Common myeloid progenitor, CD34-positive (primary cell): ENCODE data around the gene MTURN.

Experiments
- CTCF ChIA-PET: fragments of 350-600 bp; sonication (Branson Sonifier 250); formaldehyde crosslinking; loops from one replicate; lab custom pipeline; 2021; ENCODE audit warnings: antibody characterized with exemption; lab: Charles Lee
- POLR2A ChIA-PET: fragments of 350-600 bp; sonication (Branson Sonifier 250); formaldehyde crosslinking; loops from one replicate; lab custom pipeline; 2021; ENCODE audit warnings: antibody characterized with exemption; lab: Charles Lee
- DNase-seq, 3 donors: peaks; one replicate each; pipeline versions ENCODE4 v3.0.0 to v3.0.0-alpha.2; 2013
- H3K27ac ChIP-seq, 2 experiments: 1 replicate in 1 of 2; 2 replicates in 1 of 2; pipeline ENCODE4 v1.7.0; 2013; ENCODE audit warnings: inconsistent platforms in 2 of 2, low read length in 2 of 2, mild to moderate bottlenecking in 2 of 2, low read depth in 1 of 2, moderate library complexity in 1 of 2; ENCODE audit not compliant: severe bottlenecking in 2 of 2, insufficient read depth in 1 of 2, poor library complexity in 1 of 2
- H3K27me3 ChIP-seq, 5 experiments: replicated peaks in 2 of 5; 1 replicate in 3 of 5; 2 replicates in 2 of 5; pipeline versions ENCODE4 v1.6.1 to v1.7.0; 2013; ENCODE audit warnings: low read length in 4 of 5, mild to moderate bottlenecking in 2 of 5, moderate library complexity in 2 of 5, inconsistent platforms in 1 of 5; ENCODE audit not compliant: insufficient read depth in 5 of 5, control insufficient read depth in 4 of 5
- H3K36me3 ChIP-seq, 4 experiments: 1 replicate in 2 of 4; 2 replicates in 2 of 4; pipeline versions ENCODE4 v1.6.1 to v1.7.0; 2013; ENCODE audit warnings: low read length in 3 of 4, control low read depth in 1 of 4, mild to moderate bottlenecking in 1 of 4; ENCODE audit not compliant: control insufficient read depth in 4 of 4, insufficient read depth in 4 of 4
- H3K4me1 ChIP-seq, 4 experiments: 1 replicate in 3 of 4; 2 replicates in 1 of 4; pipeline versions ENCODE4 v1.6.1 to v1.7.1; 2013; ENCODE audit warnings: low read length in 3 of 4, mild to moderate bottlenecking in 3 of 4, control low read depth in 1 of 4, inconsistent platforms in 1 of 4, moderate library complexity in 1 of 4; ENCODE audit not compliant: control insufficient read depth in 4 of 4, insufficient read depth in 4 of 4; ENCODE audit errors: control extremely low read depth in 1 of 4
- H3K4me3 ChIP-seq, 7 experiments: 1 replicate in 4 of 7; 2 replicates in 3 of 7; pipeline versions ENCODE4 v1.5.1 to v1.7.0; 2013; ENCODE audit warnings: mild to moderate bottlenecking in 7 of 7, low read length in 6 of 7, moderate library complexity in 6 of 7, inconsistent platforms in 2 of 7, low read depth in 2 of 7, control low read depth in 1 of 7; ENCODE audit not compliant: insufficient read depth in 4 of 7, control insufficient read depth in 1 of 7; ENCODE audit errors: extremely low read depth in 1 of 7
- H3K9me3 ChIP-seq, 5 experiments: 1 replicate in 4 of 5; 2 replicates in 1 of 5; pipeline versions ENCODE4 v1.6.1 to v1.7.1; 2013; ENCODE audit warnings: low read length in 4 of 5, mild to moderate bottlenecking in 2 of 5, inconsistent platforms in 1 of 5, low read depth in 1 of 5, moderate library complexity in 1 of 5; ENCODE audit not compliant: control insufficient read depth in 4 of 5, insufficient read depth in 2 of 5; ENCODE audit errors: control extremely low read depth in 1 of 5
- WGBS: methylation state at CpG from one replicate; pipeline ENCODE4 v1.1.5; 2013; ENCODE audit not compliant: insufficient coverage; 5-methylcytosine and 5-hydroxymethylcytosine counted together

Gene MTURN

DNA sequence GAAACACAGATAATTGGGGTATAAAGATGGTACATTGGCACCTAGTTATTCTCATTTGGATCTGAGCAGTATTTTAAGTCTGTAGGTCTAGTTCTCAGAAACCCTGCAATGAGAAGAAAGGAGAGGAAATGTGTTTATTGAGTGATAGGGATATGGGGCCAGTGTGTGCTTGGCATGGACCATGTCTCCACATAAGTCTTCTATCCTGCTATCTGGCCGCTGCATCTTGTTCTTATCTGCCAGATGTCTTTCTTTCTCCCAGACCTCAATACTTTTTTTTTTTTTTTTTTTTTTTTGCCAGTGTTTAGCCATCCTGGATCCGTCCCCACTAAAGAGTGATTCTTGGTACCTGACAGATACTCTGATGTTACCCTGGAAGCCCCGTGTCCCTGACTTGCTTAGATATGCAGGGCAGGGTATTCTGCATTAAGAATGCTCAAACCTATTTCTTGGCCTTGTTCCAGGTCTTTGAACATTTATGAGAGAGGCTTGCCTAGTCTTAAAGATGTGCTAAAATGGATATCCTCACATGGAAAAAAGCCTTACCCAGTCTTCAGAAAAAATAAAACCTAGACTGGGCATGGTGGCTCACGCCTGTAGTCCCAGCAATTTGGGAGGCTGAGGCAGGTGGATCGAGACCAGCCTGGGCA, 10.0 kb downstream of the MTURN start:
- H3K27ac ChIP-seq: peak overlapping the region; percentile 83 to 94
- DNase-seq: peak; percentile 75 to 96 (median 92)
- peaks cover 0 to 17% (median 2%) of the 10 kb centered on the region in 4 experiments for H3K36me3 ChIP-seq
- no peaks in the 10 kb centered on the region for H3K27me3 ChIP-seq
- no peaks in the 10 kb centered on the region for H3K9me3 ChIP-seq
- POLR2A ChIA-PET: interaction anchor here (3.2 kb wide), 1 partner anchor 10 kb away, joined by 31 read pairs; the partner anchor contains the start of gene MTURN
- H3K4me1 ChIP-seq: peaks cover 48 to 94% (median 78%) of the 10 kb centered on the region in 4 experiments
- peak overlapping the region in 4 of 7 experiments; percentile 9 to 56 (median 38) for H3K4me3 ChIP-seq
- CTCF ChIA-PET: interaction anchor here (1.2 to 2.3 kb wide), 5 partner anchors 9 to 20 kb away, joined by 3 to 8 read pairs (median 4); partner anchors contain the start of gene MTURN
- WGBS: 53% methylated on average over 4 of the region's 5 CpGs

DNA sequence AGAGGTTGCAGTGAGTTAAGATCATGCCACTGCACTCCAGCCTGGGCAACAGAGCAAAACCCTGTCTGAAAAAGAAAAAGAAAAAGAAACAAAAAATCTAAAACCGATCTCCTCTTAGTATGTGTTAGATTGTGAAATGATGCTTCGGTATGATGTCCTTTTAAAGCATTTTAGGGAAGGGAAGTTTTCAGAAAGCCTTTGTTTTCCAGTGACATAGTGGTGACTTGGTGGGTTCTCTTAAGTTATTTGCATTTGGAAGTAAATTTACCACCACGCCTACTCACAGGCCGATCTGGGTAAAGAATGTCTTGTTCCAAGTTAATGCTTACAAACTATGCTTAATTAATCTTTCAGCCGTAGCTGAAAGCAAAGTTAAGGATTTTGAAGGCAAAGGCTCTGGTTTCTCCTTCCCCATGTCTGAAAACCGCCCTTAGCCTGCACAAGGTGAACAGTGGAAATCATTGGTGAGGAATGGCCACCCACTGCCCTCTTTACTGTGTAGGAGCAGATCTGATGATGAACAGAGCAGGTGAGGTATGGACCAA, 10.7 kb downstream of the MTURN start:
- ChIA-PET POLR2A (interaction anchor here (1.5 to 3.2 kb wide), 2 partner anchors 9 to 11 kb away, joined by 11 to 31 read pairs; partner anchors contain the start of gene MTURN), CTCF (interaction anchor here (0.8 to 2.3 kb wide), 6 partner anchors 8 to 16 kb away, joined by 3 to 9 read pairs (median 6); partner anchors contain the start of gene MTURN)
- Histone ChIP-seq H3K4me1 (peaks cover 48 to 94% (median 79%) of the 10 kb centered on the region in 4 experiments), H3K9me3 (no peaks in the 10 kb centered on the region), H3K36me3 (peaks cover 0 to 18% (median 5%) of the 10 kb centered on the region in 4 experiments), H3K27me3 (no peaks in the 10 kb centered on the region), H3K27ac (peak overlapping the region; percentile 83 to 94), H3K4me3 (peak overlapping the region in 1 of 7 experiments; percentile 7)
- 96% methylated on average over 3 of the region's 6 CpGs for WGBS
- DNase-seq: peak in 1 of 3 donors; percentile 17

DNA sequence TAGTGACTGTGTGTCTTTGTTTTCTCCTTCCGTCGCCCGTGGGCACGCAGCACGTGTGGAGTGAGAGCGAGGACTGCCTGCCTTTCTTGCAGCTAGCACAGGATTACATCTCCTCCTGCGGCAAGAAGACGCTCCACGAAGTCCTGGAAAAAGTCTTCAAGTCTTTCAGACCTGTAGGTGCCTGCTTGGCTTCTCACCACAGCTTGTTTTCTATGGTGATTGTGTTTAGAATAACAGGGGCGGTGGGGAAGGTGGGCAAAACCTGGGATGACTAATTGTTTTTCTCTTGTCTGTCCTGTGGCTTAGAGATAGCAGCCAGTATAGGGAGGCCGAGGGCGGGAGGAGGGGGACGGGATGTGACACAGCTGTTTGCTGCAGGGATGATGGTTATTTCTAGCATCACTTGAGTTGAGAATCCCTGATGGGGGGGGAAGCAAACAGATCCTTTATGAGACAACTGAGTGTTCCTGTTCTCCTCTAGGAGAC, 11.4 kb downstream of the MTURN start:
- POLR2A ChIA-PET: interaction anchor here (0.7 to 3.2 kb wide), 3 partner anchors 9 to 18 kb away, joined by 3 to 31 read pairs (median 11); partner anchors contain the start of gene MTURN
- H3K4me1 ChIP-seq: peaks cover 48 to 90% (median 79%) of the 10 kb centered on the region in 4 experiments
- peaks cover 0 to 24% (median 11%) of the 10 kb centered on the region in 4 experiments for H3K36me3 ChIP-seq
- CTCF ChIA-PET: interaction anchor here (0.8 to 2.3 kb wide), 6 partner anchors 9 to 15 kb away, joined by 3 to 9 read pairs (median 6); partner anchors contain the start of gene MTURN
- peak overlapping the region; percentile 83 to 94 for H3K27ac ChIP-seq
- peak overlapping the region in 3 of 7 experiments; percentile 16 to 19 (median 16) for H3K4me3 ChIP-seq
- DNase-seq: peak; percentile 83 to 98 (median 97)
- 18% methylated on average over 10 of the region's 13 CpGs for WGBS
- no peaks in the 10 kb centered on the region for H3K9me3 ChIP-seq
- no peaks in the 10 kb centered on the region for H3K27me3 ChIP-seq

DNA sequence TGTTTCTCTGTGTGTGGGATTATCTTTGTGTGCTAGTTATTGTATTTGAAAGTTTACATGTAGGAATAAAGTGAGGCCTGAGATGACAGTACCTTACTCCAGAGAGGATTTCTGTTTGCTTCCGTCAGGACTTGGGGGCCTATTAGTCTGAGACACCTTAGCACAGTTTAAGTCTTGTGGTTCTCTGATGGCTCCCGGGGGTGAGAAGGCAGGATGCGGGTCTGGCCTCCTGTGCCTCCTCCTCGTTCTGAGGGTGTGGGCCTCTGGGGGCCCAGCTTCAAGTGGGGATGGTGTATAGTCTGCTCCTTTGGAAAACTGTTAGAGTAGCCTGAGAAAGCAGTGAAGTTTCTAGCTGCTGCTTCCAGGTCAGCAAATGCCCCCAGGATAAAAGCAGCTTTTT, 12.4 kb downstream of the MTURN start:
- peak overlapping the region; percentile 68 to 94 for H3K27ac ChIP-seq
- DNase-seq: peak in 1 of 3 donors; percentile 46
- POLR2A ChIA-PET: interaction anchor here (0.6 to 3.2 kb wide), 4 partner anchors 8 to 353 kb away, joined by 3 to 31 read pairs (median 7); partner anchors contain the start of gene MTURN
- no peaks in the 10 kb centered on the region for H3K27me3 ChIP-seq
- H3K36me3 ChIP-seq: peaks cover 2 to 34% (median 16%) of the 10 kb centered on the region in 4 experiments
- H3K9me3 ChIP-seq: no peaks in the 10 kb centered on the region
- CTCF ChIA-PET: interaction anchor here (1.0 to 2.3 kb wide), 7 partner anchors 9 to 28 kb away, joined by 3 to 9 read pairs (median 4); partner anchors contain the start of gene MTURN
- 17% methylated on average over 4 of the region's 4 CpGs for WGBS
- peaks cover 47 to 81% (median 73%) of the 10 kb centered on the region in 4 experiments for H3K4me1 ChIP-seq
- H3K4me3 ChIP-seq: peak overlapping the region in 2 of 7 experiments; percentile 8 to 16

DNA sequence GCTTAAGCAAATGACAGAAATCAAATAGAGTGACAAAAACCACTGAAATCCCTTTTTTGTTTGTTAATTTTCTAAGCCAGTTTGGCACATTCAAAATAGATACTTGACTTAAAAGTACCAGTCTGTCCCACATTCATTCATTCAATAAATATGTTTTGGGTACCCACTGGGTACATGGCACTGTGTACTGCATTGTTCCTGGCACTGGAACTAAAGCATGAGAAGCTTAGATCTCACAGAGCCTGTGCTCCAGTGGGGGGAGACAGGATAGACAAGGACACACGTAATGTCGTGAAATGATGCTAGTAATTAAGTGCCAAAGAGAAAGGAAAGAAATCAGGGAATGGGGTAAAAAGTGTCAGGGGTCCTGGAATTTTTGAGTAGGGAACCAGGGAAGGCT, 13.0 kb downstream of the MTURN start:
- peaks cover 5 to 40% (median 19%) of the 10 kb centered on the region in 4 experiments for H3K36me3 ChIP-seq
- POLR2A ChIA-PET: interaction anchor here (0.6 to 3.2 kb wide), 3 partner anchors 12 to 353 kb away, joined by 3 to 31 read pairs (median 3); partner anchors contain the start of gene MTURN
- DNase-seq: peak in 1 of 3 donors; percentile 3
- WGBS: 94% methylated on average over 2 of the region's 2 CpGs
- CTCF ChIA-PET: interaction anchor here (1.0 to 1.7 kb wide), 5 partner anchors 8 to 27 kb away, joined by 3 to 4 read pairs (median 4); no protein-coding TSS in a partner anchor
- peak overlapping the region; percentile 68 to 94 for H3K27ac ChIP-seq
- no peaks in the 10 kb centered on the region for H3K27me3 ChIP-seq
- peaks cover 41 to 76% (median 70%) of the 10 kb centered on the region in 4 experiments for H3K4me1 ChIP-seq
- peak overlapping the region in 2 of 7 experiments; percentile 8 to 16 for H3K4me3 ChIP-seq
- no peaks in the 10 kb centered on the region for H3K9me3 ChIP-seq

DNA sequence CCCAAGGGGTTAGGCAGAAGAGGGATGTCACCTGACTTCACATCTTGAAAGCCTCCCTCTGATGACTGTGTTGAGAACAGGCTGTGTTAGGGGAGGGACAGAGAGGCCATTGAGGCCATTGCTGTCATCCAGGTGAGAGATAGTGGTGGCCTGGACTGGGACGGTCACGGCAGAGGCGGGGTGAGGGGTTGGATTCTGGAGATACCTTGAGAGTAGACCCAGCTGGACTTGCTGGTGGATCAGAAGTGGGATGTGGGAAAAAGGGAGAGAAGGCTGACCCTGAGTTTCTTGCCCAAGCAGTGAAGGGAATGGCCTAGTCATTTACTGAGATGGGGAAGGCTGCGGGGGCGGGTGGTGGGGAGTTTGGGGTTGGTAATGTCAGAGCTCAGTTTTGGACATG, 13.6 kb downstream of the MTURN start:
- DNase-seq: peak in 1 of 3 donors; percentile 8
- Histone ChIP-seq H3K27me3 (no peaks in the 10 kb centered on the region), H3K9me3 (no peaks in the 10 kb centered on the region), H3K4me1 (peaks cover 36 to 69% (median 64%) of the 10 kb centered on the region in 4 experiments), H3K27ac (peak overlapping the region; percentile 68 to 94), H3K36me3 (peaks cover 5 to 46% (median 19%) of the 10 kb centered on the region in 4 experiments), H3K4me3 (peak overlapping the region in 1 of 7 experiments; percentile 34)
- POLR2A ChIA-PET: interaction anchor here (1.0 to 1.5 kb wide), 3 partner anchors 11 to 14 kb away, joined by 3 to 4 read pairs (median 4); partner anchors contain the start of gene MTURN
- 95% methylated on average over 4 of the region's 5 CpGs for WGBS
- CTCF ChIA-PET: interaction anchor here (1.0 to 1.7 kb wide), 3 partner anchors 14 to 18 kb away, joined by 3 to 4 read pairs (median 4); no protein-coding TSS in a partner anchor
